ENCODE measurements around the gene KIF3C.

DNA sequence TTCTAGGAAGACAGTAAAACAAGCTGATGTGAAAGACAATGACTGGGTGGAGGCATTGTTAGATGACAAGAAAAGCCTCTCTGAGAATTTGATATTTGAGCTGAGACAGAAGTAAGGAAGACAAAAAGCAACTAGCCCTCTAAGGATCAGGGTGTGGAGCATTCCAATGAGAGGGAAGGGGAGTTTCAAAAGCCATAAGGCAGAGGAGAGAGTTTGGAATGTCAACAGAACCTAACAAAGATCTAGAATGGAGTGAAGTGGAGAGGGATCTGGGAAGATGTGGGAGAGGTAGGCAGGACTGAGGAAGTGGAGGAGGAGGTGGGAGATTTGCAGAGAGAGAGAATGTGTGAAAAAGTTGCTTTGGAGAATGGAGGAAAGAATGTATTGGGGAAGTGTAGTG is 86.7 kb downstream of the KIF3C start:
- TF ChIP-seq CTCF (IDR thresholded peaks at IDR 0.05 in 2 of 3, conservative IDR thresholded peaks at IDR 0.05 in 1 of 3; ENCODE audit: insufficient read depth in 2 of 3, low read depth in 1 of 3, low read length in 3 of 3) (no peak), JUNB (CRISPR knock-in tag; conservative IDR thresholded peaks at IDR 0.05) (no peak), BRD4 (IDR thresholded peaks at IDR 0.05) (no peak), POLR2AphosphoS5 (IDR thresholded peaks at IDR 0.05; ENCODE audit: control insufficient read depth, insufficient read depth, low read depth, low read length) (no peak), ZNF121 (CRISPR knock-in tag; conservative IDR thresholded peaks at IDR 0.05) (no peak), THRAP3 (IDR thresholded peaks at IDR 0.05; ENCODE audit: borderline replicate concordance) (no peak), HIVEP1 (CRISPR knock-in tag; IDR thresholded peaks at IDR 0.05) (no peak), SMAD1 (IDR thresholded peaks at IDR 0.05; ENCODE audit: low read depth, low read length, partially characterized antibody) (no peak), L3MBTL2 (IDR thresholded peaks at IDR 0.05) (no peak)
